ENCODE results near the gene CDH5. TPM values are rescaled to one million over a fixed set of nuclear protein-coding genes. Genes with fewer than 3 reads are reported as not detected.

CDH5 gene
- total and polyA plus RNA-seq, 2 of the 8 experiments (the other 6 are each of a cell fraction or from before 2014, with no cell fraction given) = 0.32 TPM

- Histone ChIP-seq H3K79me2 (ENCODE audit: control insufficient read depth in 1 of 2, insufficient read depth in 2 of 2, low read length in 2 of 2) (no peaks in the 10 kb centered on the region), H2AK5ac (ENCODE audit: low read depth, low read length) (no peak overlapping the region), H3K23me2 (ENCODE audit: low read depth, low read length) (no peaks in the 10 kb centered on the region; the same call in 1 of the 2 replicates), H3K36me3 (ENCODE audit: control insufficient read depth in 2 of 4, insufficient read depth in 4 of 4, low read length in 3 of 4) (no peaks in the 10 kb centered on the region), H3K27ac (ENCODE audit: low read depth, low read length) (no peak overlapping the region), H3K79me1 (ENCODE audit: low read depth, low read length) (no peaks in the 10 kb centered on the region), H2BK20ac (ENCODE audit: low read length) (no peak overlapping the region), H3K56ac (replicated peaks; ENCODE audit: insufficient read length, low read depth, low read length) (no peak overlapping the region), H3K4me1 (replicated peaks in 1 of 4; ENCODE audit: control insufficient read depth in 3 of 4, insufficient read depth in 4 of 4, low read length in 3 of 4) (no peaks in the 10 kb centered on the region), H3K27me3 (replicated peaks in 1 of 4; ENCODE audit: control insufficient read depth in 3 of 4, extremely low read depth in 1 of 4, insufficient read depth in 3 of 4, low read length in 3 of 4) (no peaks in the 10 kb centered on the region), H3K4ac (replicated peaks; ENCODE audit: insufficient read length, low read depth, low read length) (no peak overlapping the region), H4K20me1 (replicated peaks in 1 of 2; ENCODE audit: control insufficient read depth in 1 of 2, insufficient read depth in 2 of 2, low read length in 2 of 2) (no peaks in the 10 kb centered on the region), H4K91ac (replicated peaks; ENCODE audit: insufficient read length, low read length) (no peak overlapping the region), H2BK12ac (ENCODE audit: low read depth, low read length) (no peak overlapping the region), H3K14ac (ENCODE audit: insufficient read length) (no peak overlapping the region), H2AFZ (ENCODE audit: low read length) (no peak overlapping the region), H2BK120ac (replicated peaks; ENCODE audit: low read depth, low read length) (no peak overlapping the region), H3K4me2 (ENCODE audit: insufficient read depth in 1 of 2, low read depth in 2 of 2, low read length in 2 of 2) (no peak overlapping the region), H3K18ac (ENCODE audit: extremely low read depth, low read length) (no peak overlapping the region), H2BK15ac (ENCODE audit: low read length) (no peak overlapping the region), H2BK5ac (ENCODE audit: low read depth, low read length) (no peak overlapping the region), H3K4me3 (ENCODE audit: extremely low read depth in 1 of 4, insufficient read depth in 2 of 4, low read depth in 3 of 4, low read length in 4 of 4) (no peak overlapping the region), H4K8ac (ENCODE audit: extremely low read depth, insufficient read depth, low read length) (no peak overlapping the region), H3K9ac (replicated peaks in 1 of 4; ENCODE audit: extremely low read depth in 1 of 4, low read depth in 3 of 4, low read length in 3 of 4) (no peak overlapping the region), H3K23ac (ENCODE audit: insufficient read length) (no peak overlapping the region), H3K9me3 (ENCODE audit: insufficient read depth in 2 of 2, low read depth in 1 of 2, low read length in 1 of 2) (no peaks in the 10 kb centered on the region), H4K5ac (ENCODE audit: insufficient read length, low read depth, low read length) (no peak overlapping the region)
- 87% methylated on average over 14 of the region's 14 CpGs; no CpG with 5 or more reads in 1 of the 2 experiments for WGBS, 2 experiments (ENCODE audit: extremely low coverage in 1 of 2, insufficient coverage in 1 of 2, insufficient read length in 1 of 2, insufficient replicate concordance in 2 of 2, low coverage in 1 of 2, low lambda C conversion rate in 2 of 2, missing lambda C conversion rate in 1 of 2)
- no peak for FAIRE-seq
- no peak for DNase-seq (ENCODE audit: low read depth in 1 of 2, low spot score in 2 of 2)
- ChIA-PET POLR2A (ENCODE audit: partially characterized antibody) (interaction anchor here (0.7 kb wide), 1 partner anchor 10 kb away, joined by 3 read pairs; no protein-coding TSS in a partner anchor), CTCF (ENCODE audit: partially characterized antibody) (interaction anchor here (0.7 to 2.2 kb wide), 4 partner anchors 17 to 49 kb away, joined by 3 to 10 read pairs (median 3); no protein-coding TSS in a partner anchor)
- TF ChIP-seq NRF1 (IDR thresholded peaks at IDR 0.05; ENCODE audit: low read depth, low read length) = no peak
- TF ChIP-seq PHF8 (conservative IDR thresholded peaks at IDR 0.05; ENCODE audit: low read depth, low read length) = no peak
- no peak for TF ChIP-seq SIN3A (conservative IDR thresholded peaks at IDR 0.05 in 1 of 2, IDR thresholded peaks at IDR 0.05 in 1 of 2; ENCODE audit: low read depth in 1 of 2, low read length in 2 of 2)
- no peak for TF ChIP-seq SIX5 (IDR thresholded peaks at IDR 0.05; ENCODE audit: low read depth, low read length)
- TF ChIP-seq HDAC6 (IDR thresholded peaks at IDR 0.05; ENCODE audit: low read depth, low read length) = no peak
- no peak for TF ChIP-seq KDM1A (IDR thresholded peaks at IDR 0.05; ENCODE audit: borderline replicate concordance, low read length)
- no peak for TF ChIP-seq TBP (IDR thresholded peaks at IDR 0.05; ENCODE audit: low read depth, low read length)
- no peak for TF ChIP-seq RFX5 (IDR thresholded peaks at IDR 0.05; ENCODE audit: borderline replicate concordance, low read depth, low read length)
- no peak for TF ChIP-seq RBBP5 (IDR thresholded peaks at IDR 0.05; ENCODE audit: borderline replicate concordance, low read depth, low read length)
- TF ChIP-seq MAFK (IDR thresholded peaks at IDR 0.05; ENCODE audit: low read depth, low read length) = no peak
- TF ChIP-seq CREB1 (IDR thresholded peaks at IDR 0.05) = no peak
Measured at GRCh38 chr16:66390346-66391108, 24.0 kb downstream of the CDH5 start.
